Measurements from ENCODE around the gene KIAA1210.

Gene KIAA1210

DNA sequence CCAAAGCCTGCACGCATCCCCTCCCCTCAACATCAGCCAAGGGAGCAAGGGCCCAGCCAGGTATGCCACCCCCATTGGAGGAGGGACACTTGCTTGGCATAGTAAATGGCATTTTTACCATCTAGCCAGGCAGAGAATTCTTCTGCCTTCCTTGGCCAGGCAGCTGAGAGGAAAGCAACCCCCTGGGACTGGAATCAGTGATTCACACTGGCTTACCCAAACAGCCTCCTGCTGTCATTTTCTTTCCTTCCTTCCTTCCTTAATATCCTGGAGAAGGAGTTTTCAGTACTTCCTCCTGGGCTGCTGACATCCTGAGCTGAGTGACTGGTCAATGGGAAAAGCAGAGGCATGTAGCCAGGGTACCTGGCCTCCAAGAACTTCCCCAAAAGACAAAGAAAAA, 28.6 kb upstream of the KIAA1210 start:
- Histone ChIP-seq H3K4me1 (peaks cover under 1% of the 10 kb centered on the region), H3K79me2 (no peaks in the 10 kb centered on the region), H3K4me2 (ENCODE audit: low read length) (no peak overlapping the region), H3K27ac (no peak overlapping the region), H3K4me3 (ENCODE audit: low read depth, low read length) (no peak overlapping the region), H3K9ac (no peak overlapping the region), H2AFZ (no peak overlapping the region), H3K27me3 (ENCODE audit: control insufficient read depth, insufficient read depth, low read length) (no peaks in the 10 kb centered on the region), H3K36me3 (ENCODE audit: control insufficient read depth, insufficient read depth, low read length) (no peaks in the 10 kb centered on the region), H3K9me3 (ENCODE audit: control insufficient read depth, low read length) (no peaks in the 10 kb centered on the region)
- TF ChIP-seq, protein P1, sequence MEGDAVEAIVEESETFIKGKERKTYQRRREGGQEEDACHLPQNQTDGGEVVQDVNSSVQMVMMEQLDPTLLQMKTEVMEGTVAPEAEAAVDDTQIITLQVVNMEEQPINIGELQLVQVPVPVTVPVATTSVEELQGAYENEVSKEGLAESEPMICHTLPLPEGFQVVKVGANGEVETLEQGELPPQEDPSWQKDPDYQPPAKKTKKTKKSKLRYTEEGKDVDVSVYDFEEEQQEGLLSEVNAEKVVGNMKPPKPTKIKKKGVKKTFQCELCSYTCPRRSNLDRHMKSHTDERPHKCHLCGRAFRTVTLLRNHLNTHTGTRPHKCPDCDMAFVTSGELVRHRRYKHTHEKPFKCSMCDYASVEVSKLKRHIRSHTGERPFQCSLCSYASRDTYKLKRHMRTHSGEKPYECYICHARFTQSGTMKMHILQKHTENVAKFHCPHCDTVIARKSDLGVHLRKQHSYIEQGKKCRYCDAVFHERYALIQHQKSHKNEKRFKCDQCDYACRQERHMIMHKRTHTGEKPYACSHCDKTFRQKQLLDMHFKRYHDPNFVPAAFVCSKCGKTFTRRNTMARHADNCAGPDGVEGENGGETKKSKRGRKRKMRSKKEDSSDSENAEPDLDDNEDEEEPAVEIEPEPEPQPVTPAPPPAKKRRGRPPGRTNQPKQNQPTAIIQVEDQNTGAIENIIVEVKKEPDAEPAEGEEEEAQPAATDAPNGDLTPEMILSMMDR (IDR thresholded peaks at IDR 0.05): no peak

DNA sequence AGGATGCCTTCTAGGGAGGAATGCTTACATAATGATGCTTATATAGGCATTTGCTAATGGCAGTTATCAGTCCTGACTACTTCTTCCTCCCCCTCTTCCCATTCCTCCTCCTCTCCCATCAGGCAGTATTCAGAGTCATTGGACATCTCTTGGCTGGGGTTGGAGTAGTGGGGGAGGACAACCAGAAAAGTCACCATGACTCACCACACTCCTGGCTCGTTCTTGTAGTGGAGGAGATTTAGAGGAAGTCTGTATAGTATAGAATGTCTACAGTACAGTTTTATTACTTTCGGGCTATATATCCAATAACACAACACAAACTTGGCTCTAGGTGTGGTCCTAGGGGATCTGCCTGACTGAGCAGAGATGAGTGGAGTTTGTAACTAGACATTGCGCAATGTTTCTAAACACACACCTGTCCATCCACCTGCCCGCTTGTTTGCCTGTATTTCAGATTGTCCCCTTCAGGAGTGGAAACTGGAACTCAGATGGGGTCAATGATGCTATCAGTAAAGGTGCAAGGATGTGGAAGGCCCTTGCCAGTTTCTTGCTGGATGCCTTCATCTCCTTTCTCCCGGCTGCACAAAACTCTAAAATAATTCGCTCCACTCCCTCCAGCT, 27.9 kb upstream of the KIAA1210 start:
- Histone ChIP-seq H3K36me3 (ENCODE audit: control insufficient read depth, insufficient read depth, low read length) (no peaks in the 10 kb centered on the region), H3K4me2 (ENCODE audit: low read length) (no peak overlapping the region), H2AFZ (no peak overlapping the region), H3K4me1 (peaks cover 2% of the 10 kb centered on the region), H3K9ac (no peak overlapping the region), H3K4me3 (ENCODE audit: low read depth, low read length) (no peak overlapping the region), H3K27me3 (ENCODE audit: control insufficient read depth, insufficient read depth, low read length) (no peaks in the 10 kb centered on the region), H3K79me2 (no peaks in the 10 kb centered on the region), H3K27ac (no peak overlapping the region), H3K9me3 (ENCODE audit: control insufficient read depth, low read length) (no peaks in the 10 kb centered on the region)
- TF ChIP-seq, protein P1 (IDR thresholded peaks at IDR 0.05): no peak

DNA sequence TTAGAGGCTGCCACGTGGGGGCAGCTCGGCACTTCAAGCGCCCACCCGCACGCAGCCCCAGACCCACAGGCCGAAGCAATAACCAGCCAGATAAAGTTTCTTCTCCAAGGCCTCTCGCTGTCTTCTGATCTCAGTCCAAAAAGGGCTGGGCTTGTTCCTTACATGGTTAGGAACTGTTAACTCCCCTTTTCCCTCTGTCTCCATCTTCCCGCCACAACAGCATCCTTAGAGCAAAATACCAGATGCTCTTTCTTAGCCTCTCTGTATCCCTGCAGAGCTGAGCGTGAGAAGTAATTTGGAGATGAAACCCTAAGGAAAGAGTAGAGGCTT, 23.4 kb upstream of the KIAA1210 start:
- H3K9me3 ChIP-seq (ENCODE audit: control insufficient read depth, low read length): no peaks in the 10 kb centered on the region
- peak overlapping the region; percentile 34 for H2AFZ ChIP-seq
- no peaks in the 10 kb centered on the region for H3K79me2 ChIP-seq
- H3K27me3 ChIP-seq (ENCODE audit: control insufficient read depth, insufficient read depth, low read length): no peaks in the 10 kb centered on the region
- no peak overlapping the region for H3K4me3 ChIP-seq (ENCODE audit: low read depth, low read length)
- H3K36me3 ChIP-seq (ENCODE audit: control insufficient read depth, insufficient read depth, low read length): no peaks in the 10 kb centered on the region
- H3K4me2 ChIP-seq (ENCODE audit: low read length): peak overlapping the region; percentile 35
- TF ChIP-seq, protein P1 (IDR thresholded peaks at IDR 0.05): no peak
- peak overlapping the region; percentile 39 for H3K27ac ChIP-seq
- peaks cover 7% of the 10 kb centered on the region for H3K4me1 ChIP-seq
- H3K9ac ChIP-seq: no peak overlapping the region

DNA sequence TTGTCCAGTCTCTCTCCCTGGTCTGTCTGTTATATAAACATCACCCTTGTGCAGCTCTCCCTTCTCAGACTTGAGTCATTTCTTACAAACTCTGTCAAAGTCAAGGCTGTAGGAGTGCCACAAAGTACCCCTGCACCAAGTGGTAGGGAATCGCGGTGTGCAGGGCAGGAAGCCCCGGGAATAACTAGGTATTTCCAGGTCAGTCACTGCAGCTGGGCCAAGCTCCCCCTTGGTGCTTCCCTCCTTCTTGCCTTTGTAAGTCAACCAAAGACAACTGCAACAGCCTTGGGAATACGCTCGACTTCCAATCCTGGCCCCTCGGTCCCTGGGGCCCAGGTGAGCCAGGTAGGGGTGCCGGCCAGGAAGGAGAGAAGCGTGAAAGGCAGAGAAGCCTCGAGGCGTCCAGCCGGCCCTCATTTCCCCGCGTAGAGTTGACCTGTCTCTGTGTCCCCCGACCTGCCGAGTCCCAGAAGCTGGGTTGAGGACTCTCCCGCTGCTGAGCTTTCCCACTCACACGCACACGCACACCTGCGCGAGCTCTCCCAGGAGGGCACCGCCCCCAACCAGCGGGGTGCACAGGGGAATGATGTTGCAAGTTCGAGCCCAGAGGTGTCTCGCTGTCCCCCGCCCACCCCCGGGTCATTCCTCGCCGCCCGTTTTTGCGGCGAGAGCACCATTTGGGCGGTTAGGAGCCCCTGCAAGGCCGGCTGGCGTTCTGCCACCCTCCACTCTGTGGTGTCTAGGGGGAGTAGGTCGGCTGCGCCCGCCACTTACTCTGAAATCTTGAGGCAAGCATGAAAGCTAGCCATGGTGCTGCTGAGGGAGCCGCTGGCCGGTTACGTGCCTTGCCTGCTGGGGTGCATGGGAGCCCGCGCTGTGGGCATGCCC, 22.8 kb upstream of the KIAA1210 start:
- TF ChIP-seq, protein P1 (IDR thresholded peaks at IDR 0.05): no peak
- H3K27me3 ChIP-seq (ENCODE audit: control insufficient read depth, insufficient read depth, low read length): no peaks in the 10 kb centered on the region
- peak overlapping the region; percentile 39 for H3K27ac ChIP-seq
- H3K79me2 ChIP-seq: no peaks in the 10 kb centered on the region
- no peaks in the 10 kb centered on the region for H3K36me3 ChIP-seq (ENCODE audit: control insufficient read depth, insufficient read depth, low read length)
- H3K4me2 ChIP-seq (ENCODE audit: low read length): peak overlapping the region; percentile 44
- H3K9ac ChIP-seq: no peak overlapping the region
- H3K9me3 ChIP-seq (ENCODE audit: control insufficient read depth, low read length): no peaks in the 10 kb centered on the region
- H2AFZ ChIP-seq: peak overlapping the region; percentile 34
- no peak overlapping the region for H3K4me3 ChIP-seq (ENCODE audit: low read depth, low read length)
- peaks cover 7% of the 10 kb centered on the region for H3K4me1 ChIP-seq
